Measurements from ENCODE around the gene MIPEP.

- TF ChIP-seq, protein P1, sequence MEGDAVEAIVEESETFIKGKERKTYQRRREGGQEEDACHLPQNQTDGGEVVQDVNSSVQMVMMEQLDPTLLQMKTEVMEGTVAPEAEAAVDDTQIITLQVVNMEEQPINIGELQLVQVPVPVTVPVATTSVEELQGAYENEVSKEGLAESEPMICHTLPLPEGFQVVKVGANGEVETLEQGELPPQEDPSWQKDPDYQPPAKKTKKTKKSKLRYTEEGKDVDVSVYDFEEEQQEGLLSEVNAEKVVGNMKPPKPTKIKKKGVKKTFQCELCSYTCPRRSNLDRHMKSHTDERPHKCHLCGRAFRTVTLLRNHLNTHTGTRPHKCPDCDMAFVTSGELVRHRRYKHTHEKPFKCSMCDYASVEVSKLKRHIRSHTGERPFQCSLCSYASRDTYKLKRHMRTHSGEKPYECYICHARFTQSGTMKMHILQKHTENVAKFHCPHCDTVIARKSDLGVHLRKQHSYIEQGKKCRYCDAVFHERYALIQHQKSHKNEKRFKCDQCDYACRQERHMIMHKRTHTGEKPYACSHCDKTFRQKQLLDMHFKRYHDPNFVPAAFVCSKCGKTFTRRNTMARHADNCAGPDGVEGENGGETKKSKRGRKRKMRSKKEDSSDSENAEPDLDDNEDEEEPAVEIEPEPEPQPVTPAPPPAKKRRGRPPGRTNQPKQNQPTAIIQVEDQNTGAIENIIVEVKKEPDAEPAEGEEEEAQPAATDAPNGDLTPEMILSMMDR (IDR thresholded peaks at IDR 0.05; ENCODE audit: insufficient read depth, low read length), result no peak
- no peak for TF ChIP-seq GABPA (IDR thresholded peaks at IDR 0.05; ENCODE audit: low read depth)
- no peak for TF ChIP-seq POLR2AphosphoS5 (IDR thresholded peaks at IDR 0.05; ENCODE audit: low read depth)
- TF ChIP-seq SPI1 (IDR thresholded peaks at IDR 0.05; ENCODE audit: borderline replicate concordance, low read depth), result no peak
Measured at GRCh38 chr13:23856008-23856750, 33.0 kb downstream of the MIPEP start.

Measured in HL-60 (cell line).